H9 (cell line): ENCODE measurements around the gene LRMDA. TPM values are rescaled to one million over a fixed set of nuclear protein-coding genes. Genes with fewer than 3 reads are reported as not detected.

Source experiments
- DNase-seq: peaks from one replicate; pipeline ENCODE4 v3.0.0-alpha.2; 2017
- H2AFZ ChIP-seq: one replicate; pipeline ENCODE4 v1.6.1; 2013; ENCODE audit warnings: mild to moderate bottlenecking, low read length, control low read depth, moderate library complexity
- H2AK5ac ChIP-seq: 2 replicates; pipeline ENCODE4 v1.6.1; 2013; ENCODE audit warnings: low read length, control low read depth, mixed read lengths; ENCODE audit not compliant: insufficient read length
- H2BK120ac ChIP-seq: one replicate; pipeline ENCODE4 v1.6.1; 2013; ENCODE audit warnings: low read depth, mild to moderate bottlenecking, low read length, control low read depth, inconsistent platforms; ENCODE audit not compliant: poor library complexity, severe bottlenecking
- H2BK12ac ChIP-seq: 2 replicates; pipeline ENCODE4 v1.6.1; 2013; ENCODE audit warnings: low read length, control low read depth, mixed read lengths, low read depth; ENCODE audit not compliant: insufficient read length
- H2BK15ac ChIP-seq: 2 replicates; pipeline ENCODE4 v1.6.1; 2013; ENCODE audit warnings: low read depth, low read length, control low read depth
- H2BK20ac ChIP-seq: one replicate; pipeline ENCODE4 v1.6.1; 2013; ENCODE audit warnings: low read depth, mild to moderate bottlenecking, low read length, control low read depth, inconsistent platforms; ENCODE audit not compliant: poor library complexity, severe bottlenecking
- H2BK5ac ChIP-seq: 2 replicates; pipeline ENCODE4 v1.6.1; 2013; ENCODE audit warnings: low read length, control low read depth, mixed read lengths; ENCODE audit not compliant: insufficient read length
- H3K14ac ChIP-seq: 2 replicates; pipeline ENCODE4 v1.6.1; 2013; ENCODE audit warnings: low read length, control low read depth; ENCODE audit not compliant: insufficient read depth
- H3K18ac ChIP-seq: 2 replicates; pipeline ENCODE4 v1.6.1; 2013; ENCODE audit warnings: low read depth, mild to moderate bottlenecking, mixed read lengths, low read length, control low read depth; ENCODE audit not compliant: insufficient read length
- H3K23ac ChIP-seq: 2 replicates; pipeline ENCODE4 v1.6.1; 2013; ENCODE audit warnings: low read length, control low read depth, mixed read lengths, low read depth; ENCODE audit not compliant: insufficient read length
- H3K23me2 ChIP-seq: 2 replicates; pipeline ENCODE4 v1.6.1; 2013; ENCODE audit warnings: low read depth, mild to moderate bottlenecking, mixed read lengths, low read length, control low read depth; ENCODE audit not compliant: insufficient read length, poor library complexity, severe bottlenecking
- H3K27ac ChIP-seq: 2 replicates; pipeline ENCODE4 v1.5.1; 2013; ENCODE audit warnings: low read length, control low read depth, mixed read lengths, low read depth; ENCODE audit not compliant: insufficient read length
- H3K27me3 ChIP-seq: 2 replicates; pipeline ENCODE4 v1.6.1; 2013; ENCODE audit warnings: low read length, control low read depth, inconsistent platforms; ENCODE audit not compliant: insufficient read depth
- H3K4ac ChIP-seq: 2 replicates; pipeline ENCODE4 v1.6.1; 2013; ENCODE audit warnings: low read depth, mild to moderate bottlenecking, control low read depth, inconsistent platforms, low read length, moderate library complexity
- H3K4me1 ChIP-seq: 2 replicates; pipeline ENCODE4 v1.6.1; 2013; ENCODE audit warnings: low read length, control low read depth, inconsistent platforms; ENCODE audit not compliant: insufficient read depth
- H3K4me2 ChIP-seq: 2 replicates; pipeline ENCODE4 v1.6.1; 2013; ENCODE audit warnings: low read length, control low read depth, mixed read lengths; ENCODE audit not compliant: insufficient read length, insufficient read depth
- H3K56ac ChIP-seq: 2 replicates; pipeline ENCODE4 v1.6.1; 2013; ENCODE audit warnings: low read depth, mild to moderate bottlenecking, mixed read lengths, low read length, control low read depth; ENCODE audit not compliant: insufficient read length
- H3K79me1 ChIP-seq: 2 replicates; pipeline ENCODE4 v1.6.1; 2013; ENCODE audit warnings: low read depth, mild to moderate bottlenecking, moderate library complexity, low read length, control low read depth, inconsistent platforms; ENCODE audit not compliant: insufficient read depth, poor library complexity, severe bottlenecking
- H3K79me2 ChIP-seq: 2 replicates; pipeline ENCODE4 v1.6.1; 2013; ENCODE audit warnings: low read length, control low read depth, inconsistent platforms; ENCODE audit not compliant: insufficient read depth
- H3K9ac ChIP-seq: 2 replicates; pipeline ENCODE4 v1.6.1; 2013; ENCODE audit warnings: low read length, control low read depth, mixed read lengths; ENCODE audit not compliant: insufficient read length; ENCODE audit errors: extremely low read depth
- H3K9me3 ChIP-seq: one replicate; pipeline ENCODE4 v1.6.1; 2013; ENCODE audit warnings: low read depth, low read length, inconsistent platforms; ENCODE audit not compliant: control insufficient read depth
- H3T11ph ChIP-seq: one replicate; pipeline ENCODE4 v1.6.1; 2013; ENCODE audit warnings: mild to moderate bottlenecking, low read length, control low read depth, inconsistent platforms
- H4K20me1 ChIP-seq: one replicate; pipeline ENCODE4 v1.6.1; 2013; ENCODE audit not compliant: control insufficient read depth, insufficient read length, insufficient read depth
- H4K5ac ChIP-seq: 2 replicates; pipeline ENCODE4 v1.6.1; 2013; ENCODE audit warnings: low read depth, mild to moderate bottlenecking, mixed read lengths, low read length, control low read depth; ENCODE audit not compliant: insufficient read length
- H4K8ac ChIP-seq: replicated peaks from 2 replicates; pipeline ENCODE4 v1.6.1; 2013; ENCODE audit warnings: low read length, control low read depth, mixed read lengths, low read depth; ENCODE audit not compliant: insufficient read length
- H4K91ac ChIP-seq: 2 replicates; pipeline ENCODE4 v1.6.1; 2013; ENCODE audit warnings: low read depth, mild to moderate bottlenecking, moderate library complexity, mixed read lengths, low read length, control low read depth; ENCODE audit not compliant: insufficient read length
- H3K27ac Mint-ChIP-seq, 3 experiments: 2 replicates in 2 of 3; 3 replicates in 1 of 3; pipeline ENCODE4 v1.8.0; 2020 to 2021; ENCODE audit warnings: mixed read lengths in 3 of 3, mild to moderate bottlenecking in 1 of 3, moderate library complexity in 1 of 3
- H3K27me3 Mint-ChIP-seq: 2 replicates; pipeline ENCODE4 v1.8.0; 2021; ENCODE audit warnings: low read depth, mild to moderate bottlenecking, moderate library complexity, mixed read lengths
- H3K36me3 Mint-ChIP-seq, 3 experiments: 2 replicates in 2 of 3; 3 replicates in 1 of 3; pipeline ENCODE4 v1.8.0; 2020 to 2021; ENCODE audit warnings: low read depth in 3 of 3, mixed read lengths in 3 of 3; ENCODE audit not compliant: insufficient read depth in 1 of 3
- H3K4me1 Mint-ChIP-seq, 2 experiments: 2 replicates each; pipeline ENCODE4 v1.8.0; 2020; ENCODE audit warnings: mixed read lengths in 2 of 2
- H3K4me3 Mint-ChIP-seq, 2 experiments: 2 replicates in 1 of 2; 3 replicates in 1 of 2; pipeline ENCODE4 v1.8.0; 2020 to 2021; ENCODE audit warnings: mild to moderate bottlenecking in 2 of 2, mixed read lengths in 2 of 2, moderate library complexity in 1 of 2
- H3K9me3 Mint-ChIP-seq, 2 experiments: 2 replicates in 1 of 2; 3 replicates in 1 of 2; pipeline ENCODE4 v1.8.0; 2020; ENCODE audit warnings: mild to moderate bottlenecking in 2 of 2, mixed read lengths in 2 of 2, moderate library complexity in 1 of 2
- CTCF ChIP-seq: fragments of 200-600 bp; sonication (generic); conservative IDR thresholded peaks from 3 replicates; pipeline ENCODE4 v1.8.0; 2021; ENCODE audit warnings: antibody characterized with exemption, mild to moderate bottlenecking
- WGBS: extraction: QIAGEN DNeasy Blood & Tissue Kit; methylation state at CpG from one replicate; pipeline ENCODE4 v1.1.7; 2013; ENCODE audit warnings: missing lambda C conversion rate, low lambda C conversion rate, mixed read lengths; ENCODE audit not compliant: insufficient read length; ENCODE audit errors: extremely low coverage; 5-methylcytosine and 5-hydroxymethylcytosine counted together
- total RNA-seq: library from RNA; stranded (reverse); gene quantifications from 2 replicates; pipeline ENCODE4 v1.2.1, GENCODE V29; 2021

Gene LRMDA
- total RNA-seq, 1 experiment from 2014 or later = 1.8 TPM

- H4K8ac ChIP-seq = no peak overlapping the region
- H3K23ac ChIP-seq = no peak overlapping the region
- Mint-ChIP-seq H3K9me3 (peaks cover 0 to 2% of the 10 kb centered on the region in 2 experiments; a peak in 2 of 5 replicates), H3K4me3 (peak overlapping the region; percentile 63 to 87), H3K27me3 (peaks cover 97% of the 10 kb centered on the region), H3K27ac (no peak overlapping the region), H3K36me3 (no peaks in the 10 kb centered on the region; a peak in 1 of 7 replicates), H3K4me1 (peaks cover 33 to 47% of the 10 kb centered on the region in 2 experiments)
- no peaks in the 10 kb centered on the region for H3K79me2 ChIP-seq
- H3K4me1 ChIP-seq = no peaks in the 10 kb centered on the region; the same call in 1 of the 2 replicates
- no peak overlapping the region for H3K9ac ChIP-seq
- H2BK20ac ChIP-seq = no peak overlapping the region
- no peak overlapping the region for H3K4ac ChIP-seq
- no peak overlapping the region for H4K91ac ChIP-seq
- H3K14ac ChIP-seq = no peak overlapping the region
- H2BK15ac ChIP-seq = no peak overlapping the region; the same call in 1 of the 2 replicates
- no peak overlapping the region for H2BK5ac ChIP-seq
- no peaks in the 10 kb centered on the region for H3K9me3 ChIP-seq
- no peak overlapping the region for H3K56ac ChIP-seq
- no peak overlapping the region for H3K27ac ChIP-seq
- H3K27me3 ChIP-seq = peaks cover 78% of the 10 kb centered on the region
- no peak overlapping the region for H2BK120ac ChIP-seq
- H2AK5ac ChIP-seq = no peak overlapping the region
- H3T11ph ChIP-seq = no peak overlapping the region
- H2AFZ ChIP-seq = no peak overlapping the region
- no peaks in the 10 kb centered on the region for H4K20me1 ChIP-seq
- TF ChIP-seq CTCF = no peak
- peak overlapping the region; percentile 84 for H3K4me2 ChIP-seq
- H3K23me2 ChIP-seq = peaks cover 44% of the 10 kb centered on the region
- no peak overlapping the region for H3K18ac ChIP-seq
- WGBS = no CpG with 5 or more reads among the region's 56 CpGs
- H3K79me1 ChIP-seq = no peaks in the 10 kb centered on the region
- H2BK12ac ChIP-seq = no peak overlapping the region
- H4K5ac ChIP-seq = no peak overlapping the region
- DNase-seq = peak; percentile 55
These were observed 28.1 kb upstream of the LRMDA start for GRCh38 chr10:75403144-75403938.
